ENCODE results near the gene LY9.
"Not testable (repeated sequence)": the region's sequence is repeated elsewhere in the genome, so short reads cannot be mapped to it uniquely, and the experiment has no call there.

LY9 gene

GRCh38 chr1:160863061-160863773 is 67.2 kb downstream of the LY9 start:
- no peak for DNase-seq (ENCODE audit: low read depth, low spot score)
- Histone ChIP-seq H3K27ac (ENCODE audit: low read length) (no peak overlapping the region), H3K4me3 (ENCODE audit: low read length) (no peak overlapping the region), H3K4me1 (ENCODE audit: control insufficient read depth, insufficient read depth, low read length) (no peaks in the 10 kb centered on the region; the same call in 1 of the 2 replicates), H3K27me3 (ENCODE audit: control insufficient read depth, insufficient read depth, low read length) (no peaks in the 10 kb centered on the region), H3K9me3 (ENCODE audit: control insufficient read depth, insufficient read depth, low read length) (no peaks in the 10 kb centered on the region), H3K36me3 (ENCODE audit: control insufficient read depth, insufficient read depth, low read length) (no peaks in the 10 kb centered on the region)
- no CpG with 5 or more reads among the region's 11 CpGs for WGBS (ENCODE audit: insufficient coverage, insufficient read length)

GRCh38 chr1:160863774-160864131 is 67.8 kb downstream of the LY9 start:
- DNase-seq (ENCODE audit: low read depth, low spot score), result no peak
- no CpG with 5 or more reads among the region's 4 CpGs for WGBS (ENCODE audit: insufficient coverage, insufficient read length)
- H3K27me3 ChIP-seq (ENCODE audit: control insufficient read depth, insufficient read depth, low read length), result no peaks in the 10 kb centered on the region
- H3K36me3 ChIP-seq (ENCODE audit: control insufficient read depth, insufficient read depth, low read length), result no peaks in the 10 kb centered on the region
- H3K27ac ChIP-seq (ENCODE audit: low read length), result no peak overlapping the region
- H3K4me3 ChIP-seq (ENCODE audit: low read length), result no peak overlapping the region
- H3K9me3 ChIP-seq (ENCODE audit: control insufficient read depth, insufficient read depth, low read length), result no peaks in the 10 kb centered on the region
- H3K4me1 ChIP-seq (ENCODE audit: control insufficient read depth, insufficient read depth, low read length), result no peaks in the 10 kb centered on the region; the same call in 1 of the 2 replicates

GRCh38 chr1:160864173-160864572 is 68.2 kb downstream of the LY9 start:
- Histone ChIP-seq H3K9me3 (ENCODE audit: control insufficient read depth, insufficient read depth, low read length) (no peaks in the 10 kb centered on the region), H3K27me3 (ENCODE audit: control insufficient read depth, insufficient read depth, low read length) (no peaks in the 10 kb centered on the region), H3K27ac (ENCODE audit: low read length) (no peak overlapping the region), H3K36me3 (ENCODE audit: control insufficient read depth, insufficient read depth, low read length) (no peaks in the 10 kb centered on the region), H3K4me3 (ENCODE audit: low read length) (no peak overlapping the region), H3K4me1 (ENCODE audit: control insufficient read depth, insufficient read depth, low read length) (no peaks in the 10 kb centered on the region; the same call in 1 of the 2 replicates)
- DNase-seq (ENCODE audit: low read depth, low spot score), result no peak
- no CpG with 5 or more reads among the region's 2 CpGs for WGBS (ENCODE audit: insufficient coverage, insufficient read length)

- no peak for DNase-seq (ENCODE audit: low read depth, low spot score)
- Histone ChIP-seq H3K27ac (ENCODE audit: low read length) (no peak overlapping the region), H3K36me3 (ENCODE audit: control insufficient read depth, insufficient read depth, low read length) (no peaks in the 10 kb centered on the region), H3K27me3 (ENCODE audit: control insufficient read depth, insufficient read depth, low read length) (no peaks in the 10 kb centered on the region), H3K9me3 (ENCODE audit: control insufficient read depth, insufficient read depth, low read length) (no peaks in the 10 kb centered on the region), H3K4me1 (ENCODE audit: control insufficient read depth, insufficient read depth, low read length) (no peaks in the 10 kb centered on the region; the same call in 1 of the 2 replicates), H3K4me3 (ENCODE audit: low read length) (no peak overlapping the region)
- WGBS (ENCODE audit: insufficient coverage, insufficient read length), result no CpG with 5 or more reads among the region's 5 CpGs
Observed at GRCh38 chr1:160865337-160865736, 69.4 kb downstream of the LY9 start.

GRCh38 chr1:160866001-160866694 is 70.2 kb downstream of the LY9 start:
- Histone ChIP-seq H3K4me1 (ENCODE audit: control insufficient read depth, insufficient read depth, low read length) (no peaks in the 10 kb centered on the region; the same call in 1 of the 2 replicates), H3K4me3 (ENCODE audit: low read length) (no peak overlapping the region), H3K27me3 (ENCODE audit: control insufficient read depth, insufficient read depth, low read length) (no peaks in the 10 kb centered on the region), H3K36me3 (ENCODE audit: control insufficient read depth, insufficient read depth, low read length) (no peaks in the 10 kb centered on the region), H3K27ac (ENCODE audit: low read length) (no peak overlapping the region), H3K9me3 (ENCODE audit: control insufficient read depth, insufficient read depth, low read length) (no peaks in the 10 kb centered on the region)
- DNase-seq (ENCODE audit: low read depth, low spot score), result no peak

GRCh38 chr1:160866695-160867260 is 70.8 kb downstream of the LY9 start:
- no peaks in the 10 kb centered on the region; the same call in 1 of the 2 replicates for H3K4me1 ChIP-seq (ENCODE audit: control insufficient read depth, insufficient read depth, low read length)
- H3K36me3 ChIP-seq (ENCODE audit: control insufficient read depth, insufficient read depth, low read length), result no peaks in the 10 kb centered on the region
- no CpG with 5 or more reads among the region's 6 CpGs for WGBS (ENCODE audit: insufficient coverage, insufficient read length)
- no peaks in the 10 kb centered on the region for H3K9me3 ChIP-seq (ENCODE audit: control insufficient read depth, insufficient read depth, low read length)
- no peaks in the 10 kb centered on the region for H3K27me3 ChIP-seq (ENCODE audit: control insufficient read depth, insufficient read depth, low read length)
- no peak overlapping the region for H3K27ac ChIP-seq (ENCODE audit: low read length)
- no peak for DNase-seq (ENCODE audit: low read depth, low spot score)
- no peak overlapping the region for H3K4me3 ChIP-seq (ENCODE audit: low read length)

- H3K36me3 ChIP-seq (ENCODE audit: control insufficient read depth, insufficient read depth, low read length); DNase-seq (ENCODE audit: low read depth, low spot score); H3K27me3 ChIP-seq (ENCODE audit: control insufficient read depth, insufficient read depth, low read length); H3K4me3 ChIP-seq (ENCODE audit: low read length); H3K9me3 ChIP-seq (ENCODE audit: control insufficient read depth, insufficient read depth, low read length); H3K27ac ChIP-seq (ENCODE audit: low read length); H3K4me1 ChIP-seq (ENCODE audit: control insufficient read depth, insufficient read depth, low read length): not testable (repeated sequence)
- WGBS (ENCODE audit: insufficient coverage, insufficient read length), result no CpG with 5 or more reads among the region's 4 CpGs
Observed at GRCh38 chr1:160867651-160868050, 71.7 kb downstream of the LY9 start.

GRCh38 chr1:160868141-160868540 is 72.2 kb downstream of the LY9 start:
- H3K27ac ChIP-seq (ENCODE audit: low read length), result no peak overlapping the region
- no peak overlapping the region for H3K4me3 ChIP-seq (ENCODE audit: low read length)
- H3K27me3 ChIP-seq (ENCODE audit: control insufficient read depth, insufficient read depth, low read length), result no peaks in the 10 kb centered on the region
- no peaks in the 10 kb centered on the region for H3K9me3 ChIP-seq (ENCODE audit: control insufficient read depth, insufficient read depth, low read length)
- WGBS (ENCODE audit: insufficient coverage, insufficient read length), result no CpG with 5 or more reads among the region's 3 CpGs
- no peak for DNase-seq (ENCODE audit: low read depth, low spot score)
- H3K4me1 ChIP-seq (ENCODE audit: control insufficient read depth, insufficient read depth, low read length), result no peaks in the 10 kb centered on the region
- no peaks in the 10 kb centered on the region for H3K36me3 ChIP-seq (ENCODE audit: control insufficient read depth, insufficient read depth, low read length)

GRCh38 chr1:160874935-160875334 is 79.0 kb downstream of the LY9 start:
- Histone ChIP-seq H3K4me3 (ENCODE audit: low read length) (no peak overlapping the region), H3K4me1 (ENCODE audit: control insufficient read depth, insufficient read depth, low read length) (no peaks in the 10 kb centered on the region), H3K27ac (ENCODE audit: low read length) (no peak overlapping the region), H3K27me3 (ENCODE audit: control insufficient read depth, insufficient read depth, low read length) (no peaks in the 10 kb centered on the region), H3K9me3 (ENCODE audit: control insufficient read depth, insufficient read depth, low read length) (no peaks in the 10 kb centered on the region), H3K36me3 (ENCODE audit: control insufficient read depth, insufficient read depth, low read length) (no peaks in the 10 kb centered on the region)
- no peak for DNase-seq (ENCODE audit: low read depth, low spot score)
- WGBS (ENCODE audit: insufficient coverage, insufficient read length), result no CpG with 5 or more reads among the region's 3 CpGs

GRCh38 chr1:160875591-160875990 is 79.6 kb downstream of the LY9 start:
- no CpG with 5 or more reads among the region's 4 CpGs for WGBS (ENCODE audit: insufficient coverage, insufficient read length)

More at GRCh38 chr1:160875591-160875990, 79.6 kb downstream of the LY9 start:
- H3K27me3 ChIP-seq (ENCODE audit: control insufficient read depth, insufficient read depth, low read length); H3K36me3 ChIP-seq (ENCODE audit: control insufficient read depth, insufficient read depth, low read length); H3K4me3 ChIP-seq (ENCODE audit: low read length); H3K4me1 ChIP-seq (ENCODE audit: control insufficient read depth, insufficient read depth, low read length); H3K27ac ChIP-seq (ENCODE audit: low read length); DNase-seq (ENCODE audit: low read depth, low spot score); H3K9me3 ChIP-seq (ENCODE audit: control insufficient read depth, insufficient read depth, low read length): not testable (repeated sequence)
